ENCODE measurements around the gene CAMSAP2.

CAMSAP2 gene

GRCh38 chr1:200877839-200878551 lies 139.3 kb downstream of the CAMSAP2 start:
- Histone ChIP-seq H3K36me3 (no peaks in the 10 kb centered on the region), H3K4me3 (no peak overlapping the region), H3K4me1 (peaks cover 9 to 36% (median 27%) of the 10 kb centered on the region in 10 experiments; a peak in 19 of 20 replicates), H3K27ac (no peak overlapping the region), H3K9me3 (replicated peaks in 1 of 11) (no peaks in the 10 kb centered on the region), H3K27me3 (peaks cover 10 to 24% (median 16%) of the 10 kb centered on the region in 11 experiments; a peak in 21 of 22 replicates), H4K20me1 (no peaks in the 10 kb centered on the region; a peak in 1 of 22 replicates), H3K4me2 (peak overlapping the region in 1 of 11 experiments; percentile 14; a peak in 1 of 22 replicates), H3K9ac (no peak overlapping the region)
- no peak for TF ChIP-seq Cebpa-rat (IDR thresholded peaks at IDR 0.05)

GRCh38 chr1:200880212-200880611 lies 141.5 kb downstream of the CAMSAP2 start:
- no peak for TF ChIP-seq Cebpa-rat (IDR thresholded peaks at IDR 0.05)
- no peak overlapping the region for H3K27ac ChIP-seq
- H3K27me3 ChIP-seq = peaks cover 0 to 2% (median 0%) of the 10 kb centered on the region in 11 experiments; a peak in 1 of 22 replicates
- H3K4me1 ChIP-seq = peaks cover 0 to 22% (median 6%) of the 10 kb centered on the region in 10 experiments; a peak in 10 of 20 replicates
- H3K4me2 ChIP-seq = no peak overlapping the region
- no peaks in the 10 kb centered on the region for H3K9me3 ChIP-seq (replicated peaks in 1 of 11)
- H3K9ac ChIP-seq = no peak overlapping the region
- no peaks in the 10 kb centered on the region for H3K36me3 ChIP-seq
- no peaks in the 10 kb centered on the region for H4K20me1 ChIP-seq
- H3K4me3 ChIP-seq = no peak overlapping the region

GRCh38 chr1:200883118-200883517 lies 144.4 kb downstream of the CAMSAP2 start:
- Histone ChIP-seq H3K36me3 (no peaks in the 10 kb centered on the region), H3K27ac (no peak overlapping the region; a peak in 1 of 22 replicates), H3K4me3 (no peak overlapping the region), H3K9me3 (replicated peaks in 1 of 11) (no peaks in the 10 kb centered on the region), H4K20me1 (no peaks in the 10 kb centered on the region), H3K4me2 (no peak overlapping the region), H3K4me1 (peaks cover 13 to 43% (median 28%) of the 10 kb centered on the region in 10 experiments), H3K27me3 (no peaks in the 10 kb centered on the region), H3K9ac (no peak overlapping the region)
- TF ChIP-seq Cebpa-rat (IDR thresholded peaks at IDR 0.05) = no peak

- Histone ChIP-seq H3K36me3 (no peaks in the 10 kb centered on the region), H3K4me2 (peak overlapping the region in 8 of 11 experiments; percentile 5 to 97 (median 88); a peak in 14 of 22 replicates), H4K20me1 (no peaks in the 10 kb centered on the region), H3K27ac (peak overlapping the region in 3 of 11 experiments; percentile 3 to 23 (median 12); a peak in 4 of 22 replicates), H3K4me3 (no peak overlapping the region), H3K9me3 (replicated peaks in 1 of 11) (0 out of 22 replicates have a peak, but pooled peaks cover 0 to 3% (median 0%) of the 10 kb centered on the region in 11 experiments), H3K27me3 (peaks cover 5 to 15% (median 11%) of the 10 kb centered on the region in 11 experiments), H3K4me1 (peaks cover 40 to 70% (median 55%) of the 10 kb centered on the region in 10 experiments), H3K9ac (no peak overlapping the region)
- no peak for TF ChIP-seq Cebpa-rat (IDR thresholded peaks at IDR 0.05)
Measured at GRCh38 chr1:200885623-200886402, 147.1 kb downstream of the CAMSAP2 start.

GRCh38 chr1:200886594-200886993 lies 147.9 kb downstream of the CAMSAP2 start:
- Histone ChIP-seq H3K9me3 (replicated peaks in 1 of 11) (0 out of 22 replicates have a peak, but pooled peaks cover 0 to 3% (median 0%) of the 10 kb centered on the region in 11 experiments), H3K27me3 (peaks cover 13 to 22% (median 19%) of the 10 kb centered on the region in 11 experiments), H3K4me2 (peak overlapping the region in 10 of 11 experiments; percentile 85 to 97 (median 90); a peak in 19 of 22 replicates), H3K4me1 (peaks cover 47 to 78% (median 63%) of the 10 kb centered on the region in 10 experiments), H3K9ac (peak overlapping the region in 4 of 11 experiments; percentile 16 to 71 (median 68); a peak in 8 of 22 replicates), H4K20me1 (no peaks in the 10 kb centered on the region), H3K36me3 (no peaks in the 10 kb centered on the region), H3K4me3 (peak overlapping the region in 2 of 10 experiments; percentile 53 to 57; a peak in 3 of 20 replicates), H3K27ac (peak overlapping the region in 7 of 11 experiments; percentile 77 to 91 (median 84); a peak in 10 of 22 replicates)
- no peak for TF ChIP-seq Cebpa-rat (IDR thresholded peaks at IDR 0.05)

GRCh38 chr1:200887036-200887435 lies 148.3 kb downstream of the CAMSAP2 start:
- peaks cover 52 to 79% (median 67%) of the 10 kb centered on the region in 10 experiments for H3K4me1 ChIP-seq
- H3K9ac ChIP-seq = peak overlapping the region in 7 of 11 experiments; percentile 16 to 77 (median 69); a peak in 11 of 22 replicates
- peaks cover 17 to 27% (median 24%) of the 10 kb centered on the region in 11 experiments for H3K27me3 ChIP-seq
- TF ChIP-seq Cebpa-rat (IDR thresholded peaks at IDR 0.05) = no peak
- 0 out of 22 replicates have a peak, but pooled peaks cover 0 to 3% (median 0%) of the 10 kb centered on the region in 11 experiments for H3K9me3 ChIP-seq (replicated peaks in 1 of 11)
- peak overlapping the region in 4 of 10 experiments; percentile 44 to 57 (median 50); a peak in 7 of 20 replicates for H3K4me3 ChIP-seq
- H3K27ac ChIP-seq = peak overlapping the region in 7 of 11 experiments; percentile 77 to 91 (median 84); a peak in 13 of 22 replicates
- H4K20me1 ChIP-seq = no peaks in the 10 kb centered on the region
- peak overlapping the region in 10 of 11 experiments; percentile 85 to 97 (median 90); a peak in 21 of 22 replicates for H3K4me2 ChIP-seq
- no peaks in the 10 kb centered on the region for H3K36me3 ChIP-seq

GRCh38 chr1:200887772-200888348 lies 149.2 kb downstream of the CAMSAP2 start:
- Histone ChIP-seq H3K4me2 (peak overlapping the region; percentile 85 to 98 (median 91)), H3K4me3 (peak overlapping the region in 8 of 10 experiments; percentile 8 to 57 (median 46); a peak in 12 of 20 replicates), H3K27me3 (peaks cover 26 to 35% (median 32%) of the 10 kb centered on the region in 11 experiments), H3K4me1 (peaks cover 56 to 84% (median 74%) of the 10 kb centered on the region in 10 experiments), H3K9ac (peak overlapping the region in 9 of 11 experiments; percentile 6 to 77 (median 68); a peak in 16 of 22 replicates), H3K27ac (peak overlapping the region in 9 of 11 experiments; percentile 38 to 91 (median 82); a peak in 18 of 22 replicates), H4K20me1 (no peaks in the 10 kb centered on the region), H3K36me3 (no peaks in the 10 kb centered on the region), H3K9me3 (replicated peaks in 1 of 11) (0 out of 22 replicates have a peak, but pooled peaks cover 0 to 3% (median 0%) of the 10 kb centered on the region in 11 experiments)
- TF ChIP-seq Cebpa-rat (IDR thresholded peaks at IDR 0.05) = 0 out of 22 replicates have a peak, but pooled peaks of 1 of the 11 experiments have one; percentile 7

All from BLaER1 treated with 17β-estradiol and CSF1 and Interleukin-3, amounts not matched to agents 10 nM and 100 nM (cell line).